HCT116 (cell line): ENCODE results near the gene UBAP2L.
"Not testable (repeated sequence)": the region's sequence is repeated elsewhere in the genome, so short reads cannot be mapped to it uniquely, and the experiment has no call there.

Experiments used
- CTCF ChIP-seq, 3 experiments: fragments of 200-600 bp in 1 of 3; sonication (generic) in 1 of 3; IDR thresholded peaks in 2 of 3; conservative IDR thresholded peaks in 1 of 3; 2 replicates each; pipeline ENCODE4 v1.5.1; 2012 to 2017; ENCODE audit warnings: low read depth in 2 of 3, low read length in 2 of 3, antibody characterized with exemption in 1 of 3, borderline replicate concordance in 1 of 3, control low read depth in 1 of 3, mild to moderate bottlenecking in 1 of 3, mixed read lengths in 1 of 3, mixed run types in 1 of 3, moderate library complexity in 1 of 3; ENCODE audit not compliant: insufficient read depth in 1 of 3
- EZH2 ChIP-seq: fragments of 200-600 bp; sonication (generic); IDR thresholded peaks from 2 replicates; pipeline ENCODE4 v1.6.1; 2017; ENCODE audit warnings: antibody characterized with exemption, mixed run types
- MAX ChIP-seq: IDR thresholded peaks from 2 replicates; pipeline ENCODE4 v1.6.1; 2012
- POLR2A ChIP-seq: IDR thresholded peaks from 2 replicates; pipeline ENCODE4 v1.7.0; 2011; ENCODE audit warnings: borderline replicate concordance; ENCODE audit not compliant: insufficient read depth, insufficient read length; ENCODE audit errors: extremely low read depth
- POLR2AphosphoS5 ChIP-seq: IDR thresholded peaks from 2 replicates; pipeline ENCODE4 v1.6.1; 2011; ENCODE audit warnings: mild to moderate bottlenecking, low read depth, low read length, moderate library complexity
- REST ChIP-seq: IDR thresholded peaks from 2 replicates; pipeline ENCODE4 v1.6.1; 2012; ENCODE audit warnings: low read depth
- SP1 ChIP-seq: IDR thresholded peaks from 2 replicates; pipeline ENCODE4 v1.6.1; 2012; ENCODE audit warnings: low read depth
- ZBTB33 ChIP-seq: IDR thresholded peaks from 2 replicates; pipeline ENCODE4 v1.6.1; 2011; ENCODE audit warnings: mild to moderate bottlenecking, low read length, moderate library complexity; ENCODE audit not compliant: insufficient replicate concordance; ENCODE audit errors: extremely low read depth

- TF ChIP-seq ZBTB33; CTCF (IDR thresholded peaks at IDR 0.05 in 2 of 3, conservative IDR thresholded peaks at IDR 0.05 in 1 of 3; ENCODE audit: borderline replicate concordance in 1 of 3, insufficient read depth in 1 of 3, low read depth in 2 of 3, low read length in 2 of 3); POLR2A; EZH2; POLR2AphosphoS5; SP1; REST; MAX: not testable (repeated sequence)
Observed at GRCh38 chr1:154233127-154233526, 12.4 kb downstream of the UBAP2L start.
